HG03342 (cell line): ENCODE data around the gene GET3.

ENCODE experiments used
- ATAC-seq: cut with Tn5 transposase; IDR thresholded peaks from one replicate; pipeline ENCODE4 v1.9.1; 2021; ENCODE audit warnings: mild to moderate bottlenecking, moderate library complexity; ENCODE audit not compliant: unreplicated experiment

GET3 gene

GRCh38 chr19:12778017-12778904, 41.0 kb downstream of the GET3 start:
- no peak for ATAC-seq

DNA sequence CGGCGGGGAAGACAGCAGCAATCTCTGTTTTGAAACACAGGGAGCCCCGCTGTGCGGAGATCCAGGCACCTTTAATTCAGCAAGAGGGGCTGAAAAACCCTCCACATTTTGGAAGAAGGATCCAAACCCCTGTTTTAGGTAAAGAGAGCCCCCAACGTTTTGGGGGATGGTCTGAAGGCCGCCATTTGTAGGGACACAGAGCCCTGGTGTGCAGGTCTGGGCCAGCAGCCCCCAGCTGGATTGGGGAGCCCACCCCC, 41.5 kb downstream of the GET3 start:
- no peak for ATAC-seq

DNA sequence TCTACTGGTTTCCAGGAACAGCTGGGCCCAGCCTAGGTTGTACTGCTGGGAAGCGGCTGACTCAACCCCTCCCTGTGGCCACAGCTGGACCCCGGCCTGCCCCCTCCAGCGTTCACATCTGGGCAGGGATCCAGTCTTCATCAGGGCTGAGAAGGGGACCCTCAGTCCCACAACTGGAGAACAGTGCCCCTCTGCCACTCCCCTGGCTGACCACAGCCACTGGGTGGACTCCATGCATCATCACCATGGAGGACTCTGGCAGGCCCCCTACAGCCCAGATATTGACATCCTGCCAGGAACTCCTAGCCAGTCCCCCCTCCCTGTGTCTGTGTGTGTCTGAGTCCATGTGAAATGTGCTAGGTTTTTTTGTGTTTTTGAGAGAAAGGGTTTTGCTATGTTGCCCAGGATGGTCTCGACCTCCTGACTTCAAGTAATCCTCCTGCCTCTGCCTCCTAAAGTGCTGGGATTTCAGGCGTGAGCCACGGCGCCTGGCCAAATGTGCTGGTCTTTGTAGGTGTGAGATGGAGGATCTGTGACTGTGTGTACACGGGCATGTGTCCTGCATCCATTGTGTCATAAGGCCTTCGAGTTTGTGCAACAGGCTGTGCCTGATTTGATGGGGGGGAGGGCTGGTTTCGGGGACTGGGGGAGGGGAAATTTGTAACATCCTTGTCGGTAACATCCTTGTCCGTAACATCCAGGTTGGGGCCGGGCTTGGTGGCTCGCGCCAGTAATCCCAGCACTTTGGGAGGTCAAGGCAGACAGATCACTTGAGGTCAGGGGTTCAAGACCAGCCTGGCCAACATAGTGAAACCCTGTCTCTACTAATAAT, 42.1 kb downstream of the GET3 start:
- ATAC-seq, result no peak

DNA sequence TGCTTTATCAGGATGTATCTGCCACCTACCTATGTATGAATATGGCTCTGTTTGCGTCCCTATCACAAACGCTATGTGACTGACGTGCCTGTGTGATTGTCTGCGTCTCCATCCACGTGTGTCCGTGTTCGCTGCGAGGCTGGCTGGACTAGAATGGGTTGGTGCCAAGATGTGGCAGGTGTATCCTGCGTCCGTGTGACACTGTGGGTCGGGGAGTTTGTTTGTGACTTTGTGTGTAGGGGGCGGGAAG, 44.8 kb downstream of the GET3 start:
- peak; percentile 10 for ATAC-seq

DNA sequence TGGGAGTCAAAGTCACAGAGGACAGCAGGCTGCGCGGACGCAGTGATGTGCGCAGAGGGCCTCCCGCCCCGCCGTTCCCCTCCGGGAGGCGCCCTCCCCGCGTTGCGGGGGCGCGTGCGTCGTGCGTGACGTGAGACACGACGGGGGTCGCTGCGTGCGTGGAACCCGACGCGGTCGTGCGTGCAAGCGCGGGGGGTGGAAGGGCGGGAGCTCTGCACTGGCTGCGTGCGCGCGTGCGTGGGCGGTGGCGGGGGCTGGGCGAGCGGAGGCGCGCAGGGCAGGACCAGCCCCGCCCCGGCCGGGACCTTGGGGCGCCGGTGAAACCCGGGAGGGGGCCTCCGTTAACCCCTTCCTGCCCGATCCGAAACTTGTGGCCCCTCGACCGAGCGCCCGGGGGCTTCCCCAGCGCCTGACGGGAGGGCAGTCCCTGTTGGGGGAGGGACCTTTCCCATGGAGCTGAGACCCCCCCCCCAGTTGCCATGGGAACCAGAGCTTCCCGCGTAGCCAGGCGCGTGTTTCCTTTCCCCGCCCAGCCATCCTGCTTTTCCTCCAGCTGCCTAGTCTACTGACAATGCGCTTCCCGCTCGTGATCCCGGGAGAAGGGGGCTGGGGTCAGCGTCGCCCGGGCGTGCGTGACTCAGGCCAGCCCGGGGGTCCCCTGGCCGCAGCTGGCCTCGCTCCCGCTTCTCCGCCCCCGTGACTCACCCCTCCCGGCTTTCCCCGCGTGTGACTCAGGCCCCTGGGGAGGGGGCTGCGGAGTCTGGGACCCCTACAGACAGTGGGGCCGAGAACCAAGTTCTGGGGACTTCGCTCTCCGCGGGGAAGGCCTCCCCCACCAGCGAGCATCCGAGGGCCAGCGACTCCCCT, 45.4 kb downstream of the GET3 start:
- peak; percentile 23 for ATAC-seq

DNA sequence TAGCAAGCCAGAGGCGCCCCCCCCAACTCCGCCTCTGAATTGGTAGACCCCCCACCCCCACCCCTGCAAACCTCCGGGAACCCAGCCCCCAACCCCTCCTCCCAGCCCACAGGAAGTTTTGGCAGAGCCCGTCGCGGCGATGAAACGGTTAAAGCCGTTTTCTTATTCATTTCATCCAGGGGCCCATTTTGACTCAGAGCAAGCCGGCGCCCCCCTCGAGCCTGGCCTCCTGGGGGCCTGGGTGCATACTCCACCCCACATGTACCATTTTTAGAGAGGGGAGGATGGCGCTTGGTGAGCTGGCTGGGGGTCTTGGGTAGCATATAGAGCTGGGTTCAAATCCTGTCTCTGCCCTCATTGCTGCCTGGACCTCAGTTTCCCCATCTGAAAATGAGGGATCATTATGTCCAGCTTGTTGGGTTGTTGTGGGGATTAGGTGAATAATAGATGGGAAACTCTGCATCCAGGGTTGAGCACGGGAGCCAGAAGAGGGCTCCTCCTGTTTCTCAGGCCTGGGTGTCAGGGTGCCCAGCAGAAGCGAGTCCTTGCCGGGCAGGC, 46.1 kb downstream of the GET3 start:
- ATAC-seq, result no peak

DNA sequence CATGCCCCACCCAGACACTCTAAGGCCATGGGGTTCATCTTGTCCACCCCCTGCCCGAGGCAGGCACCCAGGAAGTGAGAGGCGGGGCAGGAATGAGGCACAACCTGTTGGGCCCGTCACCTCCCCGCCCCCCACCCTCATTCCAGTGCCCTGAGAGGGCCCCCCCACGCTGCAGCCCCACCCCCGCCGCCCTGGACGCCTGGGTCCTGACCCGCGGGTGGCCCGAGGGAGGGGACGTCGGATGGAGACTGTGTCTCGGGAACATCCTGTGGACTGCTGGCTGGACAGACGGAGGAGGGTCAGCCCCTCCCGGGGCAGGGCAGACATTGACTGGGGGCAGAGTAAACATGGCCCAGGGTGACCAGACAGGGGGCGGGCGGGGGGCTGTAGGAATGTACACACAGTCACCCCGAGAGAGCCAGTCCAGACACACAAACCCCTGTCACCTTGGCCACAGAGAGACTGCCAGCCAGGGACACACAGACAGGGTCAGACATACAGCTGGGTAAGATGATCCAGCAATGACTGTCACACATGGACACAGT, 46.6 kb downstream of the GET3 start:
- no peak for ATAC-seq

- no peak for ATAC-seq
Observed at GRCh38 chr19:12784394-12784870, 47.1 kb downstream of the GET3 start.

GRCh38 chr19:12784871-12785430, 47.7 kb downstream of the GET3 start:
- ATAC-seq, result no peak

DNA sequence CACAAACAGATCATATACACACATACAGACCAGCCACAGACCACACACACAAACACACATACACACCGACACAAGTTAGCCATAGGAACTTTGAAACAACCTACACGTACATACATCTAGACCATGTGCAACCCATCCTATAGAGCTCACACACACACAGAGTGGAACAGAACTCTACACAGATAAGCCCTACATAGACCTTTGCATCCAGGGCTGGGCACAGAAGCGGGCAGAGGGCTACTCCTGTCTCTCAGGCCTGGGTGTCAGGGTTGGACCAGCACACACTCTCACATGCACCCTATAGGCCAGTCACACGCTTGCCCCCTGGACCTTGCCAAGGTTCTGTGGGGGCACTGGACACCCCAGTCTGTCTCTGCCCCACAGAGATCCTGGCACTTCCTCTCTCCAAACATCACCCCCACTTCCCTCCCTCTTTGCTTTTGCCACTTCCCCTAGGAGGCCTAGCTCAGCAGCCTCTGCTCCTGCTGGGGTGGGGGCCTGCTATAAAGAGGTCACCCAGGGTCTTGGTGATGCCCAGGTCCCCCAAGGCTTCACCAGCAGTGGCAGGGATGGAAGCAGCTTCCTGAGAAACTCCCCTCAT, 48.2 kb downstream of the GET3 start:
- ATAC-seq, result no peak

GRCh38 chr19:12786141-12786870, 49.0 kb downstream of the GET3 start:
- ATAC-seq, result no peak

GRCh38 chr19:12786952-12787351, 49.7 kb downstream of the GET3 start:
- ATAC-seq, result no peak

DNA sequence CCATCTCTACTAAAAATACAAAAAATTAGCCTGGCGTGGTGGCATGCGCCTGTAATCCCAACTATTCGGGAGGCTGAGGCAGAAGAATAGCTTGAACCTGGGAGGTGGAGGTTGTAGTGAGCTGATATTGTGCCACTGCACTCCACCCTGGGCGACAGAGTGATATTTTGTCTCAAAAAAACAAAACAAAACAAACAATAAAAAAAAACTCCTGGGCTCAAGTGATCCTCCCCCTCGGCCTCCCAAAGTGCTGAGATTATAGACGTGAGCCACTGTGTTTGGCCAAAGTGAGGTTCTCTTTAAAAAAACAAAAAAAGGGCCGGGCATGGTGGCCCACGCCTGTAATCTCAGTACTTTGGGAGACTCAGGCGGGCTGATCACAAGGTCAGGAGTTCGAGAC, 50.2 kb downstream of the GET3 start:
- no peak for ATAC-seq

DNA sequence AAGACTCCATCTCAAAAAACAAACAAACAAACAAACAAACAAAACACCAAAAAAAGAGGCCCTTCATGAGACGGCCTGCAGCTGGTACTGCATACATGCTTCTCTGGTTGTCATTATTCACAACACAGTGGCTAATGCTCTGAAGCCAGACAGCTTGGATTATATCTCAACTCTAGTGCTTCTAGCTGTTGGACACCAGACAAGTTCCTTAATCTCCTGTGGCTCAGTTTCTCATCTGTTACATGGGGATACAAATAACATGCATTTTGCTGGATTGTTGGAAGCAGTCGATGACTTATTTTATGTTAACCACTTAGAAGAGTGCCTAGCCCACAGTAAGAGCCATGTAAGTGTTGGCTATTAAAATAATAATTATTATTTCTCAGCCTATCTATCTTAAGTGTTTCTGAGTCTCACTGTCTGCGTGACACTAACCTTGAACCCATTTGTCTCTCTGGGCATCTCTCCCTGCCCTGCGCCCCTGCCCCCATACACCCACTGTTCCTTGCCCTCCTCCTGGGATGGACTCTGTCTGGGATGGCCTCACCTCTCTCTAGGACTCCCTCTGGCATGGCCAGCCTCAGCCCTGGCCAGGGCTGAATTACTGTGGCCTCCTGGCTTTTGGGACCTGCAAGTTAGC, 50.9 kb downstream of the GET3 start:
- no peak for ATAC-seq

- ATAC-seq, result no peak
Observed at GRCh38 chr19:12788682-12789097, 51.4 kb downstream of the GET3 start.

DNA sequence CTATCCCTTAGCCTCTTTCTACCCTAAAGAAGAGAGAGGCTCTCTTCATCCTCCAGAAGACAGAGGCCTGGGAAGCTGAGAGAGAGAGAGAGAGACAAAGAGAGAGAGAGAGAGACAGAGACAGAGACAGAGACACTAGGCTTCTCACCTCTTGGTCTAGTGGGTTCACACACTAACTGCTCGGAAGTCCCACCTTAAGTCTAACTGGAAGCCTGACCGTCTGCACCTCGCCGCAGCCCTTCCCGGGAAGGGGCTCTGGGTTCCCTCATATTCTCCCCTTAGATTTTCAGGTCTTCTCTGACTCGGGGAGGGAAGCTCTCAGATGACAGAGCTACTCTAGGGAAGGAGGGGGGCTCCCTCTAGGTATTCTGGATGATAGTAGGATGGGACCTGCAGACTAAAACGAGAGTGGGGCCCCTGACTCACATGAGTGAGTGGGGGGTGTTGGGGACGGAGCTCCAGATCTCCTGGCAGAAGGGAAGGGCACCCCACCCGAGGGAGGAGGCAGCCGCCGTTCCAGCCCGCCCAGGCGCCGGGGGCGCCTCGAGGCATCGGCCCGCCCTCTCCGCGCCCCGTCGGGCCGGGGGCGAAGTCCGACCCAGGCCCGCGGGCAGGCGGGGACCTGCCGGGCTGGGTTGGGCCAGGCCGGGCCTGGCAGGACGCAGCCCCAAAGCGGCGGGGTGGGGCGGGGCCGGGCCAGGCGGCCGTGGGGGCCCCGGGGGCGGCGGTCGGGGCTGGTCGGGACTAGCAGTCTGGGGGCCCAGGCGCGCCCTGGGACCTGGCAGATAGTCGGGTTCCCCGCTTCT, 52.0 kb downstream of the GET3 start:
- no peak for ATAC-seq

DNA sequence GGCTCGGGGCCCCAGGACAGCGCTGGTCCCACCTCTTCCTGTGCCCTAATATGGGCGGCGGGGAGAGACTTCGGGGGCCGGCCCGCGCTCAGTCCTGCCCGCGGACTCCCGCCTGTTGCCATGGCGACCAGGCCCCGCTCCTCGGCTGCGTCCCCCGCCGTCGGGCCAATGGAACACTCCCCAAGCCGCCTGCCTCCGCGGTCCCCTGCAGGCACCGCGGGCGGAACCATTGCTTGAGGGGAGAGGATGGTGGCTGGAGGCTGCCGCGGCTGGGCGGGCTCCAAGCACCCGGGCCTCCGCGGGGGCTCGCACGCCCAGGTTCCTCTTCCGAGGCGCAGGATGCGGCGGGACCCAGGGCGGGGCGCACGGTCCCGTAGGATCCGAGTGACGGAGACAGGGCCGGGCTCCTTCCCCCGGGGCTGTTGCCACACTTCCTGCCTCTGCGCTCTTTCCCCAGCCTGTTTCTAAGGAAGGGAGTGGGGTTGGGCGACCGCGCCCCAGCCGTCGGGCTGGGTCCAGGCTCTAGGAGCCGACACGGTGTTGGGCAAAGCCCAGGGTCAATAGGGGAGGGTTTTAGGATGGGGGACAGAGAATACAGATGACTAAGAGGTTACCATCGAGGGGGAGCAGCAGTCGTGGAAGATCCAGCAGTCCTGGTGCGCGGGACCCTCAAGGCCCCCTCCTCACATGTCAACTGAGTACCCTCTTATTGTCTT, 52.8 kb downstream of the GET3 start:
- ATAC-seq, result peak; percentile 35
